Measurements from ENCODE around the gene KDM2B.
A peak's percentile ranks its signal among the peaks of the same experiment; 100 is the strongest.

Gene KDM2B

GRCh38 chr12:121392325-121392716 is 188.5 kb downstream of the KDM2B start:
- peaks cover 5% of the 10 kb centered on the region for H3K4me1 ChIP-seq (ENCODE audit: low read length)
- no peak for TF ChIP-seq EZH2 (optimal IDR thresholded peaks at IDR 0.05; ENCODE audit: low read depth, low read length)
- no peak for TF ChIP-seq EZH2phosphoT487 (IDR thresholded peaks at IDR 0.05; ENCODE audit: low read length)
- no peak for TF ChIP-seq CTCF (IDR thresholded peaks at IDR 0.05; ENCODE audit: low read length)
- peak overlapping the region; percentile 54 for H3K4me2 ChIP-seq (ENCODE audit: low read depth, low read length)
- no peaks in the 10 kb centered on the region for H3K79me2 ChIP-seq (ENCODE audit: low read length)
- H3K27me3 ChIP-seq (replicated peaks; ENCODE audit: insufficient read depth, low read length): no peaks in the 10 kb centered on the region
- peak overlapping the region; percentile 61; the same call in 1 of the 2 replicates for H2AFZ ChIP-seq (ENCODE audit: low read length)
- peak overlapping the region; percentile 43; the same call in 1 of the 2 replicates for H3K9ac ChIP-seq (ENCODE audit: low read length)
- no peaks in the 10 kb centered on the region for H3K9me3 ChIP-seq (replicated peaks; ENCODE audit: insufficient read depth, low read length)
- peak overlapping the region; percentile 77; the same call in 1 of the 2 replicates for H3K27ac ChIP-seq (ENCODE audit: low read length)
- DNase-seq: no peak
- peaks cover 6% of the 10 kb centered on the region; the same call in 1 of the 2 replicates for H3F3A ChIP-seq (ENCODE audit: insufficient read depth, low read length)
- H4K20me1 ChIP-seq (ENCODE audit: insufficient read depth, low read length): no peaks in the 10 kb centered on the region
- H3K9me2 ChIP-seq (replicated peaks; ENCODE audit: insufficient read depth, low read length): no peaks in the 10 kb centered on the region
- H3K4me3 ChIP-seq (ENCODE audit: low read length): peak overlapping the region; percentile 50; the same call in 1 of the 2 replicates
- no peaks in the 10 kb centered on the region for H3K36me3 ChIP-seq (replicated peaks; ENCODE audit: insufficient read depth, low read length)

- Histone ChIP-seq H3K4me3 (ENCODE audit: low read length) (peak overlapping the region; percentile 50; the same call in 1 of the 2 replicates), H2AFZ (ENCODE audit: low read length) (peak overlapping the region; percentile 61), H3K36me3 (replicated peaks; ENCODE audit: insufficient read depth, low read length) (no peaks in the 10 kb centered on the region), H3K79me2 (ENCODE audit: low read length) (no peaks in the 10 kb centered on the region), H3F3A (ENCODE audit: insufficient read depth, low read length) (peaks cover 6% of the 10 kb centered on the region; the same call in 1 of the 2 replicates), H3K4me2 (ENCODE audit: low read depth, low read length) (peak overlapping the region; percentile 54), H3K27ac (ENCODE audit: low read length) (peak overlapping the region; percentile 77), H3K9me3 (replicated peaks; ENCODE audit: insufficient read depth, low read length) (no peaks in the 10 kb centered on the region), H3K4me1 (ENCODE audit: low read length) (peaks cover 5% of the 10 kb centered on the region), H3K27me3 (replicated peaks; ENCODE audit: insufficient read depth, low read length) (no peaks in the 10 kb centered on the region), H3K9me2 (replicated peaks; ENCODE audit: insufficient read depth, low read length) (no peaks in the 10 kb centered on the region), H4K20me1 (ENCODE audit: insufficient read depth, low read length) (no peaks in the 10 kb centered on the region), H3K9ac (ENCODE audit: low read length) (peak overlapping the region; percentile 43)
- TF ChIP-seq EZH2phosphoT487 (IDR thresholded peaks at IDR 0.05; ENCODE audit: low read length): no peak
- peak; percentile 76 for DNase-seq
Measured at GRCh38 chr12:121391619-121392324, 189.1 kb downstream of the KDM2B start.

- DNase-seq: no peak
- Histone ChIP-seq H3K27ac (ENCODE audit: low read length) (no peak overlapping the region), H3F3A (ENCODE audit: insufficient read depth, low read length) (peaks cover 6% of the 10 kb centered on the region; the same call in 1 of the 2 replicates), H3K4me2 (ENCODE audit: low read depth, low read length) (no peak overlapping the region), H3K9ac (ENCODE audit: low read length) (no peak overlapping the region), H3K4me1 (ENCODE audit: low read length) (peaks cover 5% of the 10 kb centered on the region), H3K36me3 (replicated peaks; ENCODE audit: insufficient read depth, low read length) (no peaks in the 10 kb centered on the region), H3K79me2 (ENCODE audit: low read length) (no peaks in the 10 kb centered on the region), H4K20me1 (ENCODE audit: insufficient read depth, low read length) (no peaks in the 10 kb centered on the region), H3K9me2 (replicated peaks; ENCODE audit: insufficient read depth, low read length) (no peaks in the 10 kb centered on the region), H3K27me3 (replicated peaks; ENCODE audit: insufficient read depth, low read length) (no peaks in the 10 kb centered on the region), H3K9me3 (replicated peaks; ENCODE audit: insufficient read depth, low read length) (no peaks in the 10 kb centered on the region), H3K4me3 (ENCODE audit: low read length) (no peak overlapping the region), H2AFZ (ENCODE audit: low read length) (no peak overlapping the region)
- no peak for TF ChIP-seq CTCF (IDR thresholded peaks at IDR 0.05; ENCODE audit: low read length)
- TF ChIP-seq EZH2 (optimal IDR thresholded peaks at IDR 0.05; ENCODE audit: low read depth, low read length): no peak
- TF ChIP-seq EZH2phosphoT487 (IDR thresholded peaks at IDR 0.05; ENCODE audit: low read length): no peak
Measured at GRCh38 chr12:121390856-121391255, 190.0 kb downstream of the KDM2B start.

Measured in MM.1S (cell line).